Thyroid gland (tissue), 4 donors: ENCODE measurements around the gene MRPS5. TPM values are rescaled to one million over a fixed set of nuclear protein-coding genes. Genes with fewer than 3 reads are reported as not detected.

ENCODE experiments used
- DNase-seq, 2 donors: peaks; one replicate each; pipeline ENCODE4 v3.0.0-alpha.2; 2019
- H3K27ac ChIP-seq, 3 donors: fragments of 200-600 bp; sonication (generic); 1 replicate in 2 of 3; 2 replicates in 1 of 3; pipeline ENCODE4 v1.5.1; 2016 to 2019; ENCODE audit warnings: mild to moderate bottlenecking in 1 of 3, moderate library complexity in 1 of 3
- H3K27me3 ChIP-seq: fragments of 200-600 bp; sonication (generic); one replicate; pipeline ENCODE4 v1.5.1; 2019
- H3K36me3 ChIP-seq, 2 donors: fragments of 200-600 bp; sonication (generic); one replicate each; pipeline ENCODE4 v1.5.1; 2016 to 2019
- H3K4me1 ChIP-seq, 2 donors: fragments of 200-600 bp; sonication (generic); one replicate each; pipeline ENCODE4 v1.5.1; 2017 to 2019
- H3K4me3 ChIP-seq, 3 donors: fragments of 200-600 bp; sonication (generic); replicated peaks in 1 of 3; 1 replicate in 2 of 3; 2 replicates in 1 of 3; pipeline ENCODE4 v1.5.1; 2016; ENCODE audit warnings: mild to moderate bottlenecking in 1 of 3
- H3K9me3 ChIP-seq: fragments of 200-600 bp; sonication (generic); one replicate; pipeline ENCODE4 v1.5.1; 2017
- CTCF ChIP-seq, 6 experiments: fragments of 200-600 bp in 3 of 6; fragments of 450-650 bp in 3 of 6; sonication (generic) in 3 of 6; IDR thresholded peaks; one replicate each; pipeline ENCODE4 v1.5.1; 2016 to 2019; ENCODE audit warnings: antibody characterized with exemption in 6 of 6, mild to moderate bottlenecking in 2 of 6, inconsistent platforms in 1 of 6, moderate library complexity in 1 of 6
- POLR2A ChIP-seq, 2 donors: fragments of 450-650 bp; IDR thresholded peaks; one replicate each; pipeline ENCODE4 v1.6.1; 2017; ENCODE audit warnings: antibody characterized with exemption in 2 of 2, mild to moderate bottlenecking in 2 of 2, moderate library complexity in 1 of 2
- WGBS, 2 donors: methylation state at CpG; one replicate each; pipeline ENCODE4 v1.1.5; 2017; 5-methylcytosine and 5-hydroxymethylcytosine counted together
- intact Hi-C: fragments of 100-400 bp; cut with DNase I; formaldehyde crosslinking; loops from one replicate; pipeline ENCODE4 v1.15.1; 2023
- total RNA-seq, 4 donors: library from RNA; depleted of rRNA; stranded (reverse); fragments of >200 nt; gene quantifications; one replicate each; pipeline ENCODE4 v1.2.3, GENCODE V29; 2016

MRPS5 gene
- total RNA-seq, 4 donors from 2014 or later, result 50.8 to 58.7 (median 54.9) TPM

DNA sequence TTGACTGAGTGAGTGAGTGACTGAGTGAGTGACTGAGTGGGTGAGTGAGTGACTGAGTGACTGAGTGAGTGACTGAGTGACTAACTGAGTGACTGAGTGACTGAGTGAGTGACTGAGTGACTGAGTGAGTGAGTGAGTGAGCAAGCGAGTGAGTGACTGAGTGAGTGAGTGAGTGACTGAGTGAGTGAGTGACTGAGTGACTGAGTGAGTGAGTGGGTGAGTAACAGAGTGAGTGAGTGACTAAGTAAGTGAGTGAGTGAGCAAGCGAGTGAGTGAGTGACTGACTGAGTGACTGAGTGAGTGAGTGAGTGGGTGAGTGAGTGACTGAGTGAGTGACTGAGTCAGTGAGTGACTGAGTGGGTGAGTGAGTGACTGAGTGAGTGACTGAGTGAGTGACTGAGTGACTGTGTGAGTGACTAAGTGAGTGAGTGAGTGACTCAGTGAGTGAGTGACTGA, 84.2 kb downstream of the MRPS5 start:
- WGBS, 2 donors, result 89 to 93% methylated on average over 2 of the region's 2 CpGs
- intact Hi-C loops, result no loop called here
- H3K9me3 ChIP-seq, result no peaks in the 10 kb centered on the region
- no peaks in the 10 kb centered on the region for H3K36me3 ChIP-seq
- no peak overlapping the region for H3K4me3 ChIP-seq
- no peaks in the 10 kb centered on the region for H3K4me1 ChIP-seq
- no peaks in the 10 kb centered on the region for H3K27me3 ChIP-seq
- no peak for TF ChIP-seq CTCF (IDR thresholded peaks at IDR 0.05)
- TF ChIP-seq POLR2A (IDR thresholded peaks at IDR 0.05), result no peak
- H3K27ac ChIP-seq, result no peak overlapping the region
- DNase-seq, result no peak

GRCh38 chr2:95036596-95037383, 84.8 kb downstream of the MRPS5 start:
- Histone ChIP-seq H3K4me3 (no peak overlapping the region), H3K27ac (no peak overlapping the region), H3K9me3 (no peaks in the 10 kb centered on the region), H3K4me1 (peaks cover 0 to 5% of the 10 kb centered on the region in 2 donors), H3K36me3 (no peaks in the 10 kb centered on the region), H3K27me3 (no peaks in the 10 kb centered on the region)
- 89 to 94% methylated on average over 3 of the region's 3 CpGs for WGBS, 2 donors
- intact Hi-C loops, result no loop called here
- TF ChIP-seq CTCF (IDR thresholded peaks at IDR 0.05) (no peak), POLR2A (IDR thresholded peaks at IDR 0.05) (no peak)
- no peak for DNase-seq

Other genes starting within 250 kb of the MRPS5 start
- 10 to 100 TPM in 3 of 4 donors, 1 to 10 TPM in 1; 5.6 to 19.3 (median 13.3) TPM for gene MAL, start 96.1 kb downstream of the MRPS5 start, total RNA-seq
- gene ZNF514, start 38.0 kb upstream of the MRPS5 start, total RNA-seq, result 10 to 100 TPM; 23.5 to 28.5 (median 25.6) TPM
- gene ZNF2, start 44.0 kb upstream of the MRPS5 start, total RNA-seq, result 1 to 10 TPM; 5.0 to 7.5 (median 5.7) TPM
- 10 to 100 TPM in 2 of 4 donors, 1 to 10 TPM in 2; 6.7 to 10.5 (median 9.9) TPM for gene ZNF892, start 85.7 kb upstream of the MRPS5 start, total RNA-seq
- gene PROM2, start 152.6 kb upstream of the MRPS5 start, total RNA-seq, result 10 to 100 TPM; 16.7 to 24.3 (median 22.0) TPM
- gene KCNIP3, start 175.5 kb upstream of the MRPS5 start, total RNA-seq, result 10 to 100 TPM; 37.1 to 66.5 (median 51.1) TPM